ENCODE results near the gene RPS21. TPM values are rescaled to one million over a fixed set of nuclear protein-coding genes. Genes with fewer than 3 reads are reported as not detected.

The RPS21 gene
- polyA plus RNA-seq, 1 experiment = 2,723 TPM

- no peak for TF ChIP-seq CTCF (IDR thresholded peaks at IDR 0.05; ENCODE audit: low read depth, low read length)
- DNase-seq (ENCODE audit: low read depth, low spot score) = no peak
- ChIA-PET POLR2A (interaction anchor here (0.6 kb wide), 1 partner anchor 15 kb away, joined by 4 read pairs; the partner anchor contains the start of gene RPS21), CTCF (no interaction called here)
- Histone ChIP-seq H3K27ac (ENCODE audit: low read depth, low read length) (no peak overlapping the region), H3K27me3 (ENCODE audit: control insufficient read depth, insufficient read depth, low read length) (no peaks in the 10 kb centered on the region), H3K9me3 (ENCODE audit: control insufficient read depth, insufficient read depth, low read length) (peaks cover 7% of the 10 kb centered on the region; the same call in 1 of the 2 replicates), H3K4me3 (ENCODE audit: low read depth, low read length) (no peak overlapping the region)
Observed at GRCh38 chr20:62401331-62401779, 14.5 kb downstream of the RPS21 start.

GRCh38 chr20:62402456-62403150, 15.7 kb downstream of the RPS21 start:
- no peak for TF ChIP-seq CTCF (IDR thresholded peaks at IDR 0.05; ENCODE audit: low read depth, low read length)
- no peak overlapping the region for H3K27ac ChIP-seq (ENCODE audit: low read depth, low read length)
- no peaks in the 10 kb centered on the region for H3K27me3 ChIP-seq (ENCODE audit: control insufficient read depth, insufficient read depth, low read length)
- peaks cover 7% of the 10 kb centered on the region; the same call in 1 of the 2 replicates for H3K9me3 ChIP-seq (ENCODE audit: control insufficient read depth, insufficient read depth, low read length)
- POLR2A ChIA-PET = no interaction called here
- no peak overlapping the region for H3K4me3 ChIP-seq (ENCODE audit: low read depth, low read length)
- DNase-seq (ENCODE audit: low read depth, low spot score) = no peak
- CTCF ChIA-PET = no interaction called here

GRCh38 chr20:62403331-62403730, 16.4 kb downstream of the RPS21 start:
- DNase-seq (ENCODE audit: low read depth, low spot score) = no peak
- no peak overlapping the region for H3K27ac ChIP-seq (ENCODE audit: low read depth, low read length)
- ChIA-PET CTCF (no interaction called here), POLR2A (no interaction called here)
- TF ChIP-seq CTCF (IDR thresholded peaks at IDR 0.05; ENCODE audit: low read depth, low read length) = no peak
- H3K27me3 ChIP-seq (ENCODE audit: control insufficient read depth, insufficient read depth, low read length) = no peaks in the 10 kb centered on the region
- H3K9me3 ChIP-seq (ENCODE audit: control insufficient read depth, insufficient read depth, low read length) = peaks cover 4% of the 10 kb centered on the region; the same call in 1 of the 2 replicates
- H3K4me3 ChIP-seq (ENCODE audit: low read depth, low read length) = no peak overlapping the region

- DNase-seq (ENCODE audit: low read depth, low spot score) = no peak
- H3K27me3 ChIP-seq (ENCODE audit: control insufficient read depth, insufficient read depth, low read length) = peaks cover 6% of the 10 kb centered on the region
- CTCF ChIA-PET = no interaction called here
- H3K4me3 ChIP-seq (ENCODE audit: low read depth, low read length) = no peak overlapping the region
- H3K9me3 ChIP-seq (ENCODE audit: control insufficient read depth, insufficient read depth, low read length) = no peaks in the 10 kb centered on the region; the same call in 1 of the 2 replicates
- TF ChIP-seq CTCF (IDR thresholded peaks at IDR 0.05; ENCODE audit: low read depth, low read length) = no peak
- POLR2A ChIA-PET = no interaction called here
- no peak overlapping the region for H3K27ac ChIP-seq (ENCODE audit: low read depth, low read length)
Observed at GRCh38 chr20:62404112-62404665, 17.3 kb downstream of the RPS21 start.

- H3K9me3 ChIP-seq (ENCODE audit: control insufficient read depth, insufficient read depth, low read length) = no peaks in the 10 kb centered on the region; the same call in 1 of the 2 replicates
- no peak overlapping the region for H3K4me3 ChIP-seq (ENCODE audit: low read depth, low read length)
- POLR2A ChIA-PET = no interaction called here
- TF ChIP-seq CTCF (IDR thresholded peaks at IDR 0.05; ENCODE audit: low read depth, low read length) = no peak
- H3K27ac ChIP-seq (ENCODE audit: low read depth, low read length) = no peak overlapping the region
- no peak for DNase-seq (ENCODE audit: low read depth, low spot score)
- H3K27me3 ChIP-seq (ENCODE audit: control insufficient read depth, insufficient read depth, low read length) = peaks cover 6% of the 10 kb centered on the region
- CTCF ChIA-PET = interaction anchor here (1.1 kb wide), 1 partner anchor 8 kb away, joined by 4 read pairs; no protein-coding TSS in a partner anchor
Observed at GRCh38 chr20:62404761-62405107, 17.8 kb downstream of the RPS21 start.
